ENCODE results near the gene KCNJ4. TPM values are rescaled to one million over a fixed set of nuclear protein-coding genes. Genes with fewer than 3 reads are reported as not detected.

KCNJ4 gene
- total RNA-seq, 2 donors from 2014 or later: not detected

DNA sequence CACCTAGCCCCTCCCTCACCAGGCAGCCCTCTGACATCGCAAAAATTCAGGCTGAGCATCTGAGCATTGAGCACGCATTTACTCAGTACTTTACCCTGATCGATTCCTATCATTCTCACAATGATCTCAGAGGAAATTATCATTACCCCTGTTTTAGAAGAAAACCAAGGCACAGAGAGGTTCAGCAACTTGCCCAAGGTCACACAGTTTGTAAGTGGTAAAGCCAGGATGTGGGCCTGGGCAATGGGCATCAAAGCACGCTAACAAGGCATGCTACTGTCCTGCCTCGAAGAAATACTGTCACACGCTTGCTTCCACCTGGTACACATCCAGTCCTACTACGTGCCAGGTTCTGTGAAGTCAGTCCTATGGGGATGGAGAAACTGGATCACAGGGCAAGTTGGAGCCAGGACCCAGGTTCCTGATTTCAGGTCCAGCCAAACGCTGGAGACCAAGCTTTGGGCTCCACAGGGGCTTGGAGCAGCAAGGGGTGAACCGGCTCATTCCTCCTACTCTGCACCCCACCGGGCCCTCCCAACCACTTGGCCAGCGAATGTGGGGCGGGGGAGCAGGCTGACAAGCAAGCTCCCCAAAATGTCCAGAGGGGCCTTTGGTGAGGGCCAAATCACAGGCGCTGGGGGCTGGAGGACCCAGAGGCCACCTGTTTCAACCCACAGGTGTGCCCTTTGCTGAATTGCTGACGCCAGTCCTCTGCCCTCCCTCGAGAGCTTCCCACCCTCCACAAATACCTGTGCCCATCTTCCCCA lies 18.2 kb downstream of the KCNJ4 start:
- no peaks in the 10 kb centered on the region for H3K4me1 ChIP-seq (ENCODE audit: control insufficient read depth in 1 of 2, low read depth in 2 of 2)
- no peak for DNase-seq (ENCODE audit: low spot score)
- no peak overlapping the region for H3K4me3 ChIP-seq
- no peaks in the 10 kb centered on the region for H3K27me3 ChIP-seq (replicated peaks; ENCODE audit: insufficient read depth)
- no peaks in the 10 kb centered on the region for H3K9me3 ChIP-seq
- TF ChIP-seq, protein P1, sequence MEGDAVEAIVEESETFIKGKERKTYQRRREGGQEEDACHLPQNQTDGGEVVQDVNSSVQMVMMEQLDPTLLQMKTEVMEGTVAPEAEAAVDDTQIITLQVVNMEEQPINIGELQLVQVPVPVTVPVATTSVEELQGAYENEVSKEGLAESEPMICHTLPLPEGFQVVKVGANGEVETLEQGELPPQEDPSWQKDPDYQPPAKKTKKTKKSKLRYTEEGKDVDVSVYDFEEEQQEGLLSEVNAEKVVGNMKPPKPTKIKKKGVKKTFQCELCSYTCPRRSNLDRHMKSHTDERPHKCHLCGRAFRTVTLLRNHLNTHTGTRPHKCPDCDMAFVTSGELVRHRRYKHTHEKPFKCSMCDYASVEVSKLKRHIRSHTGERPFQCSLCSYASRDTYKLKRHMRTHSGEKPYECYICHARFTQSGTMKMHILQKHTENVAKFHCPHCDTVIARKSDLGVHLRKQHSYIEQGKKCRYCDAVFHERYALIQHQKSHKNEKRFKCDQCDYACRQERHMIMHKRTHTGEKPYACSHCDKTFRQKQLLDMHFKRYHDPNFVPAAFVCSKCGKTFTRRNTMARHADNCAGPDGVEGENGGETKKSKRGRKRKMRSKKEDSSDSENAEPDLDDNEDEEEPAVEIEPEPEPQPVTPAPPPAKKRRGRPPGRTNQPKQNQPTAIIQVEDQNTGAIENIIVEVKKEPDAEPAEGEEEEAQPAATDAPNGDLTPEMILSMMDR (IDR thresholded peaks at IDR 0.05): no peak
- ATAC-seq (ENCODE audit: insufficient number of reproducible peaks, low FRiP score, low read depth): no peak
- H3K27ac ChIP-seq: no peak overlapping the region
- no peaks in the 10 kb centered on the region for H3K36me3 ChIP-seq

DNA sequence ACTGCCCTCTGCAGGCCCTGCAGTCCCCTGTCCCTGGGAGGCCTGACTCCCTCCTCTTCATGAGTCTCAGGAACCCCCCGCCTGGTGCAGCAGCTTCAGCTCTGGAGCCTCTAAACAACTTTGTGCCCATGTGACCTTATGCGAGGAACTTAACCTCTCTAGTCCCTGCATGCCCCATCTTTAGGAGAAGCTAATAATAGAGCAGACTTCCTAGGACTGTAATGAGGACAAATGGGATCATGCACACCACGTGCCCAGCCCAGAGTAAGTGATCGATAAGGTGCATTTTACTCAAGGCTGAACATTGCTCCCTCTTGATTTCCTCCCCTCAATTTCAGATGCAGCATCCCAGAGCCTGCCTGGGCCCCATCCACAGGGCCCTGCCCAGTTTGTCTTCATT lies 19.0 kb downstream of the KCNJ4 start:
- Histone ChIP-seq H3K27me3 (replicated peaks; ENCODE audit: insufficient read depth) (no peaks in the 10 kb centered on the region), H3K27ac (no peak overlapping the region), H3K9me3 (no peaks in the 10 kb centered on the region), H3K4me3 (no peak overlapping the region), H3K4me1 (ENCODE audit: control insufficient read depth in 1 of 2, low read depth in 2 of 2) (no peaks in the 10 kb centered on the region), H3K36me3 (no peaks in the 10 kb centered on the region)
- ATAC-seq (ENCODE audit: insufficient number of reproducible peaks, low FRiP score, low read depth): no peak
- DNase-seq (ENCODE audit: low spot score): no peak
- TF ChIP-seq, protein P1 (IDR thresholded peaks at IDR 0.05): no peak

DNA sequence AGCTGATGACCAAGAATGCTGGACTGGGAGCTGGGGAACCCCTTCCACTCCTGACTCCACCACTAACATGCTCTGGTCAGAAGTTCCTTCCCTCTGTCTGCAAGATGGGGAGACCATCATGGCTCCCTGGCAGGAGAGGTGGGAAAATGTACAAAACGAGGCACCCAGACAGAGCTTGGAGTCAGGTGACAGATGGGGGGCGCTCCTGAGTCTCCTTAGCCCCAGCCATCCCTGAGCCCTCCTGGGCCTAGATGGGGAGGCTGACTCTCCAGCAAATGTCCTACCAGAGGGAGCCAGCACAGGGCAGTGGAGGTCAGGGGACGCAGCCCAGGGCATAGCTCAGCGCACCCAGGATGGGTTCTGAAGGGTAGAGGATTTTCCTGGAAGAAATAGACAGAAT lies 20.0 kb downstream of the KCNJ4 start:
- ATAC-seq (ENCODE audit: insufficient number of reproducible peaks, low FRiP score, low read depth) (no peak), DNase-seq (ENCODE audit: low spot score) (no peak)
- Histone ChIP-seq H3K27ac (no peak overlapping the region), H3K36me3 (no peaks in the 10 kb centered on the region), H3K27me3 (replicated peaks; ENCODE audit: insufficient read depth) (no peaks in the 10 kb centered on the region), H3K4me1 (ENCODE audit: control insufficient read depth in 1 of 2, low read depth in 2 of 2) (no peaks in the 10 kb centered on the region), H3K4me3 (no peak overlapping the region), H3K9me3 (no peaks in the 10 kb centered on the region)
- TF ChIP-seq, protein P1 (IDR thresholded peaks at IDR 0.05): no peak

DNA sequence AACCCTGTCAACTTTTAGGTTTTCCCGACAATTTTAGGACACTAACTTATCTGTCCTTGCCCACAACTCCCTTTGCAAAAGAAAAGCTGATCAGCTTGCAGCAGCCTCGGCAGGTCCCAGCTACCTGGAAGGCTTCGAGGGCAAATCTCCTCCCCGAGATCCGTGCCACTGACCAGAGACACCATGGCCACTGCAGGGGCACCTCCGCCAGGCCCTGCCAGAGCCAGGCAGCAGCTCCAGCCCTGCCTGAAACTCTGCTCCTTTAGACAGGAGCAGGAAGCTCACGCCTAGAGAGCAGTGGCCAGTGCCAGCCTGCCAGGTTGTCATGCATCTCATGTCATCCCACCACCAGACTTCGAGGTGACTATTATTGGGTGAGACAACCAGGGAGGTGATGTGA lies 21.1 kb downstream of the KCNJ4 start:
- Histone ChIP-seq H3K27me3 (replicated peaks; ENCODE audit: insufficient read depth) (no peaks in the 10 kb centered on the region), H3K4me1 (ENCODE audit: control insufficient read depth in 1 of 2, low read depth in 2 of 2) (no peaks in the 10 kb centered on the region), H3K27ac (no peak overlapping the region), H3K36me3 (no peaks in the 10 kb centered on the region), H3K9me3 (no peaks in the 10 kb centered on the region), H3K4me3 (no peak overlapping the region)
- TF ChIP-seq, protein P1 (IDR thresholded peaks at IDR 0.05): no peak
- DNase-seq (ENCODE audit: low spot score) (no peak), ATAC-seq (ENCODE audit: insufficient number of reproducible peaks, low FRiP score, low read depth) (no peak)

DNA sequence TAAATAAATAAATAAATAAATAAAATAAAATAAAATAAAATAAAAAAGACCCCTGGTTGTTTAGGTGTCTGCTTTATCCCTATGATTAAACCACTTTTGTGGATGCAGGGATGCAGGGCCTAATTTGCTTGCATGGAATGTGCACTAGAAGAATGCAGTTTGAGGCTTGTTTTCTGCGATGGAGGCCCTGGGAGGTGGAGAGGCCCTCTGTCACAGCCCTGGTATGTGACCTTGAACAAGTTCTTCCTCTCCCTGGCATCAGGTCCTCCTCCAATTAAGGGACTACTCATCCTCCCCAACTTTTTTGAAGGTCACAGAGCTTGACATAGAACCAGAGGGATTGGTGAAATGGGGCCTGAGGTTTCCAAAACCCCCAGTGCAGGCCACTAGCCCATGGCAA lies 22.7 kb downstream of the KCNJ4 start:
- Histone ChIP-seq H3K27me3 (replicated peaks; ENCODE audit: insufficient read depth) (no peaks in the 10 kb centered on the region), H3K36me3 (no peaks in the 10 kb centered on the region), H3K9me3 (no peaks in the 10 kb centered on the region), H3K4me3 (no peak overlapping the region), H3K27ac (no peak overlapping the region), H3K4me1 (ENCODE audit: control insufficient read depth in 1 of 2, low read depth in 2 of 2) (no peaks in the 10 kb centered on the region)
- DNase-seq (ENCODE audit: low spot score) (no peak), ATAC-seq (ENCODE audit: insufficient number of reproducible peaks, low FRiP score, low read depth) (no peak)
- TF ChIP-seq, protein P1 (IDR thresholded peaks at IDR 0.05): no peak

Data from thoracic aorta (tissue), 2 donors.